WTC11 (cell line): ENCODE data around the gene KCMF1.

ENCODE experiments used
- TF ChIP-seq, protein P1 (sequence below): fragments of 200-600 bp; IDR thresholded peaks from 2 replicates; pipeline ENCODE4 v1.8.0; 2022; ENCODE audit warnings: antibody characterized with exemption
- TF ChIP-seq, protein P2 (sequence below): sonication (generic); formaldehyde crosslinking; IDR thresholded peaks from 2 replicates; pipeline ENCODE4 v1.8.1; 2023; ENCODE audit warnings: mild to moderate bottlenecking, missing genetic modification reagents, moderate library complexity

DNA sequence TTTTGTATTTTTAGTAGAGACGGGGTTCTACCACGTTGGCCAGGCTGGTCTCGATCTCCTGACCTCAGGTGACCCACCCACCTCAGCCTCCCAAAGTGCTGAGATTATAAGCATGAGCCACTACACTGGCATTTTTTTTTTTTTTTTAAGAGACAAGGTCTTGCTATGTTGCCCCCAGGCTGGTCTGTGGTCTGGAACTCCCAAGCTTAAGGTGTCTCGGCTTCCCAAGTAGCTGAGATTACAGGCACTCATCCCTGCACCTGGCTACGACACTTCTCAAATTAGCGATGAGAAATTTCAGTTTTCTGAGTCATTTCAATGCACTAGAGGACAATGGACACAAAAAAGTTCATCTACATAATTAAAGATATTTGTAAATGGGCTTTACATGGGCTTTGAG is 125.7 kb downstream of the KCMF1 start:
- TF ChIP-seq, protein P1, sequence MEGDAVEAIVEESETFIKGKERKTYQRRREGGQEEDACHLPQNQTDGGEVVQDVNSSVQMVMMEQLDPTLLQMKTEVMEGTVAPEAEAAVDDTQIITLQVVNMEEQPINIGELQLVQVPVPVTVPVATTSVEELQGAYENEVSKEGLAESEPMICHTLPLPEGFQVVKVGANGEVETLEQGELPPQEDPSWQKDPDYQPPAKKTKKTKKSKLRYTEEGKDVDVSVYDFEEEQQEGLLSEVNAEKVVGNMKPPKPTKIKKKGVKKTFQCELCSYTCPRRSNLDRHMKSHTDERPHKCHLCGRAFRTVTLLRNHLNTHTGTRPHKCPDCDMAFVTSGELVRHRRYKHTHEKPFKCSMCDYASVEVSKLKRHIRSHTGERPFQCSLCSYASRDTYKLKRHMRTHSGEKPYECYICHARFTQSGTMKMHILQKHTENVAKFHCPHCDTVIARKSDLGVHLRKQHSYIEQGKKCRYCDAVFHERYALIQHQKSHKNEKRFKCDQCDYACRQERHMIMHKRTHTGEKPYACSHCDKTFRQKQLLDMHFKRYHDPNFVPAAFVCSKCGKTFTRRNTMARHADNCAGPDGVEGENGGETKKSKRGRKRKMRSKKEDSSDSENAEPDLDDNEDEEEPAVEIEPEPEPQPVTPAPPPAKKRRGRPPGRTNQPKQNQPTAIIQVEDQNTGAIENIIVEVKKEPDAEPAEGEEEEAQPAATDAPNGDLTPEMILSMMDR: no peak
- TF ChIP-seq, protein P2, sequence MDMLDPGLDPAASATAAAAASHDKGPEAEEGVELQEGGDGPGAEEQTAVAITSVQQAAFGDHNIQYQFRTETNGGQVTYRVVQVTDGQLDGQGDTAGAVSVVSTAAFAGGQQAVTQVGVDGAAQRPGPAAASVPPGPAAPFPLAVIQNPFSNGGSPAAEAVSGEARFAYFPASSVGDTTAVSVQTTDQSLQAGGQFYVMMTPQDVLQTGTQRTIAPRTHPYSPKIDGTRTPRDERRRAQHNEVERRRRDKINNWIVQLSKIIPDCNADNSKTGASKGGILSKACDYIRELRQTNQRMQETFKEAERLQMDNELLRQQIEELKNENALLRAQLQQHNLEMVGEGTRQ: no peak
